Measurements from ENCODE around the gene KIF13A. TPM values are rescaled to one million over a fixed set of nuclear protein-coding genes. Genes with fewer than 3 reads are reported as not detected.

Gene KIF13A
- total RNA-seq, 1 experiment from 2014 or later = 19.7 TPM

DNA sequence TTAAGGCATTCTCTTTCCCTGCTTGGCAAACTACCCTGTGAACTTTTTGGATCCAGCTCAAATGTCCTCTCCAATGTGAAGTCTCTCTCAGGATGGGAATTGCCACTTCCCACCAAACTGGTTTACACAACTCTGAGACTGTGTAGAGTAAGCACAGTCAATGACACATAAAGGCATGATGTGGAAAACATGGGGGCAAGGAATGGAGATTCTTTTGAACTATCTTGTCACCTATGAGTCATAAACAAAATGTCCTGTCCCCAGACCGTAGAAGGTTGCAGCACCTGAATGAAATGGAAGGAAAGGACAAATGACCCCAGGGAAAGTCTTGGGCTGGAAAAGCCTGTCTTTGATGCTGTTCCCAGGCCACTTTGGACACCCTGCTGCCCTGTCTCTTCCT lies 11.0 kb upstream of the KIF13A start:
- Histone ChIP-seq H3K27ac (ENCODE audit: low read depth, low read length, poor library complexity, severe bottlenecking) (no peak overlapping the region), H3K9me3 (ENCODE audit: low read depth, low read length, poor library complexity, severe bottlenecking) (no peaks in the 10 kb centered on the region), H3K4me1 (ENCODE audit: insufficient read depth, low read length, poor library complexity, severe bottlenecking) (no peaks in the 10 kb centered on the region), H3K27me3 (replicated peaks; ENCODE audit: insufficient read depth, low read depth, low read length, poor library complexity) (no peaks in the 10 kb centered on the region), H3K4me3 (ENCODE audit: low read depth, low read length, poor library complexity, severe bottlenecking) (no peak overlapping the region), H3K36me3 (ENCODE audit: insufficient read depth, low read length, poor library complexity, severe bottlenecking) (no peaks in the 10 kb centered on the region)
- BruUV-seq (replicated peaks) = no TSS peak
- intact Hi-C loops (cut with micrococcal nuclease; ENCODE audit: unreplicated experiment) = no loop called here
- CTCF ChIA-PET = no interaction called here
- no peak for DNase-seq (ENCODE audit: low spot score)
- POLR2A ChIA-PET (ENCODE audit: low non-redundant PET) = no interaction called here
- TF ChIP-seq, protein P1, sequence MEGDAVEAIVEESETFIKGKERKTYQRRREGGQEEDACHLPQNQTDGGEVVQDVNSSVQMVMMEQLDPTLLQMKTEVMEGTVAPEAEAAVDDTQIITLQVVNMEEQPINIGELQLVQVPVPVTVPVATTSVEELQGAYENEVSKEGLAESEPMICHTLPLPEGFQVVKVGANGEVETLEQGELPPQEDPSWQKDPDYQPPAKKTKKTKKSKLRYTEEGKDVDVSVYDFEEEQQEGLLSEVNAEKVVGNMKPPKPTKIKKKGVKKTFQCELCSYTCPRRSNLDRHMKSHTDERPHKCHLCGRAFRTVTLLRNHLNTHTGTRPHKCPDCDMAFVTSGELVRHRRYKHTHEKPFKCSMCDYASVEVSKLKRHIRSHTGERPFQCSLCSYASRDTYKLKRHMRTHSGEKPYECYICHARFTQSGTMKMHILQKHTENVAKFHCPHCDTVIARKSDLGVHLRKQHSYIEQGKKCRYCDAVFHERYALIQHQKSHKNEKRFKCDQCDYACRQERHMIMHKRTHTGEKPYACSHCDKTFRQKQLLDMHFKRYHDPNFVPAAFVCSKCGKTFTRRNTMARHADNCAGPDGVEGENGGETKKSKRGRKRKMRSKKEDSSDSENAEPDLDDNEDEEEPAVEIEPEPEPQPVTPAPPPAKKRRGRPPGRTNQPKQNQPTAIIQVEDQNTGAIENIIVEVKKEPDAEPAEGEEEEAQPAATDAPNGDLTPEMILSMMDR (conservative IDR thresholded peaks at IDR 0.05; ENCODE audit: low read depth, low read length) = no peak
- TF ChIP-seq EZH2 (IDR thresholded peaks at IDR 0.05; ENCODE audit: borderline replicate concordance, low read depth, low read length, poor library complexity, severe bottlenecking) = no peak

- no peak overlapping the region for H3K4me3 ChIP-seq (ENCODE audit: low read depth, low read length, poor library complexity, severe bottlenecking)
- CTCF ChIA-PET = no interaction called here
- no peak for TF ChIP-seq EZH2 (IDR thresholded peaks at IDR 0.05; ENCODE audit: borderline replicate concordance, low read depth, low read length, poor library complexity, severe bottlenecking)
- TF ChIP-seq, protein P1 (conservative IDR thresholded peaks at IDR 0.05; ENCODE audit: low read depth, low read length) = no peak
- DNase-seq (ENCODE audit: low spot score) = no peak
- BruUV-seq (replicated peaks) = no TSS peak
- H3K4me1 ChIP-seq (ENCODE audit: insufficient read depth, low read length, poor library complexity, severe bottlenecking) = no peaks in the 10 kb centered on the region
- H3K9me3 ChIP-seq (ENCODE audit: low read depth, low read length, poor library complexity, severe bottlenecking) = no peaks in the 10 kb centered on the region
- no peak overlapping the region for H3K27ac ChIP-seq (ENCODE audit: low read depth, low read length, poor library complexity, severe bottlenecking)
- POLR2A ChIA-PET (ENCODE audit: low non-redundant PET) = no interaction called here
- no peaks in the 10 kb centered on the region for H3K27me3 ChIP-seq (replicated peaks; ENCODE audit: insufficient read depth, low read depth, low read length, poor library complexity)
- no peaks in the 10 kb centered on the region for H3K36me3 ChIP-seq (ENCODE audit: insufficient read depth, low read length, poor library complexity, severe bottlenecking)
- intact Hi-C loops (cut with micrococcal nuclease; ENCODE audit: unreplicated experiment) = no loop called here
These were observed 10.6 kb upstream of the KIF13A start for GRCh38 chr6:17998003-17998402.

GRCh38 chr6:17995414-17995813 lies 8.0 kb upstream of the KIF13A start:
- no peak for TF ChIP-seq EZH2 (IDR thresholded peaks at IDR 0.05; ENCODE audit: borderline replicate concordance, low read depth, low read length, poor library complexity, severe bottlenecking)
- TF ChIP-seq, protein P1 (conservative IDR thresholded peaks at IDR 0.05; ENCODE audit: low read depth, low read length) = no peak
- Histone ChIP-seq H3K36me3 (ENCODE audit: insufficient read depth, low read length, poor library complexity, severe bottlenecking) (no peaks in the 10 kb centered on the region), H3K4me3 (ENCODE audit: low read depth, low read length, poor library complexity, severe bottlenecking) (no peak overlapping the region), H3K9me3 (ENCODE audit: low read depth, low read length, poor library complexity, severe bottlenecking) (no peaks in the 10 kb centered on the region), H3K4me1 (ENCODE audit: insufficient read depth, low read length, poor library complexity, severe bottlenecking) (no peaks in the 10 kb centered on the region), H3K27ac (ENCODE audit: low read depth, low read length, poor library complexity, severe bottlenecking) (no peak overlapping the region), H3K27me3 (replicated peaks; ENCODE audit: insufficient read depth, low read depth, low read length, poor library complexity) (no peaks in the 10 kb centered on the region)
- intact Hi-C loops (cut with micrococcal nuclease; ENCODE audit: unreplicated experiment) = no loop called here
- BruUV-seq (replicated peaks) = no TSS peak
- CTCF ChIA-PET = no interaction called here
- POLR2A ChIA-PET (ENCODE audit: low non-redundant PET) = interaction anchor here (0.6 kb wide), 1 partner anchor 10 kb away, joined by 4 read pairs; no protein-coding TSS in a partner anchor
- no peak for DNase-seq (ENCODE audit: low spot score)

Data from A673 (cell line).